Ascending aorta (tissue), 2 donors: Measurements from ENCODE around the gene CIPC. TPM values are rescaled to one million over a fixed set of nuclear protein-coding genes. Genes with fewer than 3 reads are reported as not detected.

Source experiments
- DNase-seq, 2 donors: peaks; one replicate each; pipeline ENCODE4 v3.0.0-alpha.2; 2019; ENCODE audit warnings: low spot score in 2 of 2
- H3K27ac ChIP-seq, 2 donors: fragments of 200-600 bp; sonication (generic); one replicate each; pipeline ENCODE4 v1.5.1; 2016 to 2017; ENCODE audit warnings: mild to moderate bottlenecking in 1 of 2
- H3K27me3 ChIP-seq: fragments of 200-600 bp; sonication (generic); one replicate; pipeline ENCODE4 v1.5.1; 2017
- H3K36me3 ChIP-seq, 2 donors: fragments of 200-600 bp; sonication (generic); one replicate each; pipeline ENCODE4 v1.5.1; 2016
- H3K4me1 ChIP-seq, 2 donors: fragments of 200-600 bp; sonication (generic); one replicate each; pipeline ENCODE4 v1.5.1; 2016 to 2017; ENCODE audit warnings: mild to moderate bottlenecking in 1 of 2
- H3K4me3 ChIP-seq, 2 donors: fragments of 200-600 bp; sonication (generic); one replicate each; pipeline ENCODE4 v1.5.1; 2016 to 2017; ENCODE audit warnings: mild to moderate bottlenecking in 1 of 2
- H3K9me3 ChIP-seq, 2 donors: fragments of 200-600 bp; sonication (generic); one replicate each; pipeline ENCODE4 v1.5.1; 2016
- CTCF ChIP-seq, 3 experiments: fragments of 200-600 bp in 2 of 3; fragments of 450-650 bp in 1 of 3; sonication (generic) in 2 of 3; IDR thresholded peaks; one replicate each; pipeline ENCODE4 v1.5.1; 2016 to 2019; ENCODE audit warnings: antibody characterized with exemption in 3 of 3, mild to moderate bottlenecking in 1 of 3, moderate library complexity in 1 of 3
- intact Hi-C: fragments of 100-400 bp; cut with DNase I; formaldehyde crosslinking; loops from one replicate; pipeline ENCODE4 v1.15.1; 2023
- total RNA-seq: library from RNA; depleted of rRNA; stranded (reverse); fragments of >200 nt; gene quantifications from one replicate; pipeline ENCODE4 v1.1.0, GENCODE V29; 2016

CIPC gene
- total RNA-seq, 1 donor from 2014 or later = 5.0 TPM

- peaks cover 5 to 8% of the 10 kb centered on the region in 2 donors for H3K4me1 ChIP-seq
- no peak for TF ChIP-seq CTCF (IDR thresholded peaks at IDR 0.05)
- no peaks in the 10 kb centered on the region for H3K9me3 ChIP-seq
- peaks cover 0 to 6% of the 10 kb centered on the region in 2 donors for H3K36me3 ChIP-seq
- intact Hi-C loops = loop anchor here (2.0 to 10.0 kb wide), 2 partner anchors 25 to 249 kb away; partner anchors contain the start of gene CIPC
- H3K4me3 ChIP-seq = peak overlapping the region in 1 of 2 donors; percentile 34
- H3K27me3 ChIP-seq = no peaks in the 10 kb centered on the region
- no peak for DNase-seq
- H3K27ac ChIP-seq = no peak overlapping the region
These were observed 25.6 kb downstream of the CIPC start for GRCh38 chr14:77123381-77124325.

GRCh38 chr14:77124345-77125280 lies 26.6 kb downstream of the CIPC start:
- H3K27ac ChIP-seq = no peak overlapping the region
- no peaks in the 10 kb centered on the region for H3K9me3 ChIP-seq
- H3K4me3 ChIP-seq = peak overlapping the region; percentile 34 to 81
- peaks cover 0 to 6% of the 10 kb centered on the region in 2 donors for H3K36me3 ChIP-seq
- peaks cover 5 to 8% of the 10 kb centered on the region in 2 donors for H3K4me1 ChIP-seq
- intact Hi-C loops = loop anchor here (2.0 to 10.0 kb wide), 2 partner anchors 26 to 250 kb away; partner anchors contain the start of gene CIPC
- DNase-seq = peak in 1 of 2 donors; percentile 75
- H3K27me3 ChIP-seq = no peaks in the 10 kb centered on the region
- peak in 2 of 3 experiments; percentile 15 to 91 for TF ChIP-seq CTCF (IDR thresholded peaks at IDR 0.05)

- no peaks in the 10 kb centered on the region for H3K9me3 ChIP-seq
- peak overlapping the region; percentile 34 to 81 for H3K4me3 ChIP-seq
- no peak overlapping the region for H3K27ac ChIP-seq
- peaks cover 0 to 6% of the 10 kb centered on the region in 2 donors for H3K36me3 ChIP-seq
- no peaks in the 10 kb centered on the region for H3K27me3 ChIP-seq
- intact Hi-C loops = loop anchor here (2.0 to 10.0 kb wide), 2 partner anchors 27 to 251 kb away; partner anchors contain the start of gene CIPC
- peaks cover 5 to 8% of the 10 kb centered on the region in 2 donors for H3K4me1 ChIP-seq
- DNase-seq = no peak
- no peak for TF ChIP-seq CTCF (IDR thresholded peaks at IDR 0.05)
These were observed 27.3 kb downstream of the CIPC start for GRCh38 chr14:77125281-77125801.

GRCh38 chr14:77125823-77126325 lies 27.8 kb downstream of the CIPC start:
- no peak overlapping the region for H3K27ac ChIP-seq
- peaks cover 5 to 8% of the 10 kb centered on the region in 2 donors for H3K4me1 ChIP-seq
- DNase-seq = no peak
- intact Hi-C loops = loop anchor here (2.0 to 10.0 kb wide), 2 partner anchors 27 to 251 kb away; partner anchors contain the start of gene CIPC
- H3K36me3 ChIP-seq = peaks cover 0 to 3% of the 10 kb centered on the region in 2 donors
- no peak for TF ChIP-seq CTCF (IDR thresholded peaks at IDR 0.05)
- H3K9me3 ChIP-seq = no peaks in the 10 kb centered on the region
- H3K27me3 ChIP-seq = no peaks in the 10 kb centered on the region
- H3K4me3 ChIP-seq = no peak overlapping the region
